Lower leg skin (tissue), 4 donors: ENCODE data around the gene SYVN1. TPM values are rescaled to one million over a fixed set of nuclear protein-coding genes. Genes with fewer than 3 reads are reported as not detected.
"Not testable (repeated sequence)": the region's sequence is repeated elsewhere in the genome, so short reads cannot be mapped to it uniquely, and the experiment has no call there.

ENCODE experiments used
- DNase-seq, 2 donors: peaks; one replicate each; pipeline ENCODE4 v3.0.0-alpha.2; 2019; ENCODE audit warnings: low spot score in 2 of 2
- H3K4me3 ChIP-seq: fragments of 200-600 bp; sonication (generic); 2 replicates; pipeline ENCODE4 v1.5.1; 2017; ENCODE audit warnings: mild to moderate bottlenecking, low read depth; ENCODE audit not compliant: poor library complexity, severe bottlenecking
- CTCF ChIP-seq, 3 donors: fragments of 450-650 bp; IDR thresholded peaks; one replicate each; pipeline ENCODE4 v1.5.1; 2016; ENCODE audit warnings: antibody characterized with exemption in 3 of 3, mild to moderate bottlenecking in 3 of 3, moderate library complexity in 2 of 3
- POLR2A ChIP-seq, 2 donors: fragments of 450-650 bp; IDR thresholded peaks; one replicate each; pipeline ENCODE4 v1.6.1; 2016 to 2017; ENCODE audit warnings: antibody characterized with exemption in 2 of 2, mild to moderate bottlenecking in 1 of 2, moderate library complexity in 1 of 2
- WGBS, 2 donors: methylation state at CpG; one replicate each; pipeline ENCODE4 v1.1.5; 2018; 5-methylcytosine and 5-hydroxymethylcytosine counted together
- intact Hi-C: fragments of 100-400 bp; cut with DNase I; formaldehyde crosslinking; loops from one replicate; pipeline ENCODE4 v1.15.0; 2023; ENCODE audit warnings: low total_unique reads
- total RNA-seq, 4 donors: library from RNA; depleted of rRNA; stranded (reverse); fragments of >200 nt; gene quantifications; one replicate each; pipeline ENCODE4 v1.1.0, GENCODE V29; 2016

The SYVN1 gene
- total RNA-seq, 4 donors from 2014 or later, result 21.9 to 60.3 (median 47.8) TPM

- no peak overlapping the region for H3K4me3 ChIP-seq
- intact Hi-C loops, result no loop called here
- WGBS, 2 donors, result 90% methylated on average over 5 of the region's 5 CpGs
- DNase-seq, result no peak
- TF ChIP-seq CTCF (IDR thresholded peaks at IDR 0.05) (no peak), POLR2A (IDR thresholded peaks at IDR 0.05) (no peak)
Measured at GRCh38 chr11:65124480-65125196, 9.7 kb downstream of the SYVN1 start.

GRCh38 chr11:65121865-65122696 lies 12.2 kb downstream of the SYVN1 start, which contains the start of the genes FAU and MRPL49:
Gene FAU (minus strand): TSS chr11:65122134. CDS start chr11:65121813, 321 bp downstream.
Gene MRPL49 (plus strand): TSS chr11:65122321. CDS start chr11:65122347, 26 bp downstream.
- WGBS, 2 donors, result 0% methylated on average over 48 to 64 of the region's 64 CpGs
- intact Hi-C loops, result no loop called here
- peak; percentile 97 to 100 for DNase-seq

GRCh38 chr11:65121447-65121864 lies 12.9 kb downstream of the SYVN1 start:
- intact Hi-C loops, result no loop called here

More at GRCh38 chr11:65121865-65122696, 12.2 kb downstream of the SYVN1 start, which contains the start of the genes FAU and MRPL49:
- H3K4me3 ChIP-seq, result peak within 1 kb of the TSS; percentile 80
- TF ChIP-seq POLR2A (IDR thresholded peaks at IDR 0.05) (no peak), CTCF (IDR thresholded peaks at IDR 0.05) (no peak)

GRCh38 chr11:65120831-65121230 lies 13.5 kb downstream of the SYVN1 start:
- intact Hi-C loops, result no loop called here
- no peak for TF ChIP-seq POLR2A (IDR thresholded peaks at IDR 0.05)
- TF ChIP-seq CTCF (IDR thresholded peaks at IDR 0.05), result no peak
- no peak for DNase-seq
- H3K4me3 ChIP-seq, result no peak overlapping the region
- WGBS, 2 donors, result 76 to 83% methylated on average over 3 of the region's 3 CpGs

More at GRCh38 chr11:65121447-65121864, 12.9 kb downstream of the SYVN1 start:
- TF ChIP-seq CTCF (IDR thresholded peaks at IDR 0.05), result no peak
- WGBS, 2 donors, result 1 to 2% methylated on average over 22 of the region's 22 CpGs
- DNase-seq, result no peak
- peak overlapping the region; percentile 80 for H3K4me3 ChIP-seq

GRCh38 chr11:65119670-65119995 lies 14.7 kb downstream of the SYVN1 start:
- intact Hi-C loops, result no loop called here
- DNase-seq, result no peak
- TF ChIP-seq CTCF (IDR thresholded peaks at IDR 0.05), result no peak
- no peak for TF ChIP-seq POLR2A (IDR thresholded peaks at IDR 0.05)
- H3K4me3 ChIP-seq, result no peak overlapping the region

GRCh38 chr11:65118891-65119669 lies 15.2 kb downstream of the SYVN1 start:
- H3K4me3 ChIP-seq, intact Hi-C loops, DNase-seq: not testable (repeated sequence)
- WGBS, 2 donors, result 88% methylated on average over 18 of the region's 18 CpGs
